Measurements from ENCODE around the gene DOCK10. TPM values are rescaled to one million over a fixed set of nuclear protein-coding genes. Genes with fewer than 3 reads are reported as not detected.

The DOCK10 gene
- total and polyA plus RNA-seq, 9 of the 15 experiments (the other 6 are each of a cell fraction or from before 2014, with no cell fraction given) = 0.01 to 0.87 (median 0.18) TPM

DNA sequence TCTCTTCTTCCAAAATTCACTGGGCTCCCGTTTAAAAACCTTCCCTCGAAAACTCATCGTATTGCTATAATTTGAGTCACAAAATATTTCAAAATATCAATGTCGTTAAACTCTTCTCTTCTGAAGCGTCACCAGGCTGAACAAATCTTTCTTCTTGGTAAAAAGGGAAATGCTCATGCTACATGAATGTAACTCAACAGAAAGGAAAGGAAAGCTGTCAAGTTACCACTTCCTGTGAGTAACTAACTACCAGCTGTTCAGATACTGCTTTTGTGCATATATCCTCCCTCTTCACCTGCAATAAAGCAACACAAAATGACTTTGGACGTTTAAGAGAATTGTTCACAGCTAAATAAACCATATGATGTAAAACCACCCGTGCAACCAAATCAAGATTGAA is 95.4 kb downstream of the DOCK10 start:
- BruUV-seq (replicated peaks) = no TSS peak
- TF ChIP-seq BRF1 (IDR thresholded peaks at IDR 0.05; ENCODE audit: borderline replicate concordance, extremely low read depth, insufficient read length) = no peak
- no peak for TF ChIP-seq HLTF (IDR thresholded peaks at IDR 0.05)
- no peak for TF ChIP-seq TOE1 (IDR thresholded peaks at IDR 0.05; ENCODE audit: borderline replicate concordance)
- no peak for TF ChIP-seq TOE1 (CRISPR knock-in tag; IDR thresholded peaks at IDR 0.05; ENCODE audit: borderline replicate concordance, low read depth)
- no peak for TF ChIP-seq ZNF512 (tag; IDR thresholded peaks at IDR 0.05)
- TF ChIP-seq, protein P1, sequence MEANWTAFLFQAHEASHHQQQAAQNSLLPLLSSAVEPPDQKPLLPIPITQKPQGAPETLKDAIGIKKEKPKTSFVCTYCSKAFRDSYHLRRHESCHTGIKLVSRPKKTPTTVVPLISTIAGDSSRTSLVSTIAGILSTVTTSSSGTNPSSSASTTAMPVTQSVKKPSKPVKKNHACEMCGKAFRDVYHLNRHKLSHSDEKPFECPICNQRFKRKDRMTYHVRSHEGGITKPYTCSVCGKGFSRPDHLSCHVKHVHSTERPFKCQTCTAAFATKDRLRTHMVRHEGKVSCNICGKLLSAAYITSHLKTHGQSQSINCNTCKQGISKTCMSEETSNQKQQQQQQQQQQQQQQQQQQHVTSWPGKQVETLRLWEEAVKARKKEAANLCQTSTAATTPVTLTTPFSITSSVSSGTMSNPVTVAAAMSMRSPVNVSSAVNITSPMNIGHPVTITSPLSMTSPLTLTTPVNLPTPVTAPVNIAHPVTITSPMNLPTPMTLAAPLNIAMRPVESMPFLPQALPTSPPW (CRISPR knock-in tag; IDR thresholded peaks at IDR 0.05) = no peak
- no peak for TF ChIP-seq U2AF2 (optimal IDR thresholded peaks at IDR 0.05; ENCODE audit: low read depth, low read length)
- TF ChIP-seq GATAD2A (IDR thresholded peaks at IDR 0.05) = no peak
- TF ChIP-seq TEAD4 (IDR thresholded peaks at IDR 0.05; ENCODE audit: low read length) = no peak
- no peak for TF ChIP-seq TEAD4 (CRISPR knock-in tag; IDR thresholded peaks at IDR 0.05; ENCODE audit: borderline replicate concordance)
- TF ChIP-seq, protein P2, sequence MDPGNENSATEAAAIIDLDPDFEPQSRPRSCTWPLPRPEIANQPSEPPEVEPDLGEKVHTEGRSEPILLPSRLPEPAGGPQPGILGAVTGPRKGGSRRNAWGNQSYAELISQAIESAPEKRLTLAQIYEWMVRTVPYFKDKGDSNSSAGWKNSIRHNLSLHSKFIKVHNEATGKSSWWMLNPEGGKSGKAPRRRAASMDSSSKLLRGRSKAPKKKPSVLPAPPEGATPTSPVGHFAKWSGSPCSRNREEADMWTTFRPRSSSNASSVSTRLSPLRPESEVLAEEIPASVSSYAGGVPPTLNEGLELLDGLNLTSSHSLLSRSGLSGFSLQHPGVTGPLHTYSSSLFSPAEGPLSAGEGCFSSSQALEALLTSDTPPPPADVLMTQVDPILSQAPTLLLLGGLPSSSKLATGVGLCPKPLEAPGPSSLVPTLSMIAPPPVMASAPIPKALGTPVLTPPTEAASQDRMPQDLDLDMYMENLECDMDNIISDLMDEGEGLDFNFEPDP (CRISPR knock-in tag; IDR thresholded peaks at IDR 0.05) = no peak
- no peak for TF ChIP-seq ZNF561 (CRISPR knock-in tag; conservative IDR thresholded peaks at IDR 0.05)
- no peak for TF ChIP-seq LARP7 (IDR thresholded peaks at IDR 0.05)
- TF ChIP-seq ZNF780A (CRISPR knock-in tag; IDR thresholded peaks at IDR 0.05) = no peak
- DNase-seq (ENCODE audit: extremely low read depth in 1 of 4, low spot score in 3 of 4) (no peak), ATAC-seq (no peak), FAIRE-seq (no peak)
- Histone ChIP-seq H3K9me1 (ENCODE audit: control insufficient read depth, insufficient read depth, low read length) (no peaks in the 10 kb centered on the region), H3K9ac (ENCODE audit: insufficient read depth in 1 of 2, low read depth in 2 of 2, low read length in 2 of 2) (no peak overlapping the region), H3K4me1 (replicated peaks in 1 of 2; ENCODE audit: control insufficient read depth in 2 of 2, insufficient read depth in 2 of 2, low read length in 2 of 2) (no peaks in the 10 kb centered on the region), H3K36me3 (ENCODE audit: control insufficient read depth, insufficient read depth, low read length) (no peaks in the 10 kb centered on the region), H3K27ac (ENCODE audit: extremely low read depth, low read depth, low read length) (no peak overlapping the region), H4K20me1 (replicated peaks; ENCODE audit: control insufficient read depth, insufficient read depth, low read length) (no peaks in the 10 kb centered on the region), H3K4me2 (ENCODE audit: insufficient read depth, low read length) (no peak overlapping the region), H3K9me3 (replicated peaks; ENCODE audit: control insufficient read depth, insufficient read depth, low read depth, low read length) (no peaks in the 10 kb centered on the region), H3K4me3 (no peak overlapping the region), H3K79me2 (ENCODE audit: control insufficient read depth, insufficient read depth, low read length) (no peaks in the 10 kb centered on the region), H2AFZ (ENCODE audit: low read depth, low read length) (no peak overlapping the region), H3K27me3 (ENCODE audit: control insufficient read depth in 2 of 2, insufficient read depth in 2 of 2, low read length in 2 of 2) (no peaks in the 10 kb centered on the region)
- in situ Hi-C loops (cut with MboI) (no loop called here), intact Hi-C loops (cut with micrococcal nuclease) (no loop called here)
- CTCF ChIA-PET (ENCODE audit: low intra/inter-chr PET ratio) = interaction anchor here (0.6 kb wide), 1 partner anchor 131 kb away, joined by 3 read pairs; no protein-coding TSS in a partner anchor
- POLR2A ChIA-PET = no interaction called here
- WGBS (ENCODE audit: insufficient coverage, low coverage, missing lambda C conversion rate) = 2% methylated on average over 7 of the region's 7 CpGs

All from K562 (cell line).